WTC11 (cell line): ENCODE measurements around the gene TMEM9. TPM values are rescaled to one million over a fixed set of nuclear protein-coding genes. Genes with fewer than 3 reads are reported as not detected.

Source experiments
- ATAC-seq: fragments of 200-7000 bp; cut with Tn5 transposase; 2 replicates; pipeline ENCODE4 v1.10.0; 2021; ENCODE audit warnings: mild to moderate bottlenecking, moderate library complexity
- CTCF ChIA-PET: fragments of 300-600 bp; sonication (Branson Sonifier 250); formaldehyde crosslinking; loops from one replicate; lab custom pipeline; 2021; ENCODE audit warnings: antibody characterized with exemption; lab: Charles Lee
- POLR2A ChIA-PET: fragments of 350-600 bp; sonication (Branson Sonifier 250); formaldehyde crosslinking; loops from one replicate; lab custom pipeline; 2021; ENCODE audit warnings: antibody characterized with exemption; lab: Charles Lee
- DNase-seq: peaks from one replicate; pipeline ENCODE4 v3.0.0; 2021; ENCODE audit warnings: low spot score
- H3K27ac Mint-ChIP-seq: 2 replicates; pipeline ENCODE4 v1.8.0; 2021; ENCODE audit warnings: mixed read lengths
- H3K27me3 Mint-ChIP-seq: 2 replicates; pipeline ENCODE4 v1.8.0; 2021; ENCODE audit warnings: low read depth, mild to moderate bottlenecking, moderate library complexity, mixed read lengths
- H3K36me3 Mint-ChIP-seq: 2 replicates; pipeline ENCODE4 v1.8.0; 2021; ENCODE audit warnings: mixed read lengths
- H3K4me1 Mint-ChIP-seq: 2 replicates; pipeline ENCODE4 v1.8.0; 2022; ENCODE audit warnings: mixed read lengths
- H3K4me3 Mint-ChIP-seq: 2 replicates; pipeline ENCODE4 v1.8.0; 2021; ENCODE audit warnings: mild to moderate bottlenecking, moderate library complexity, mixed read lengths
- H3K9me3 Mint-ChIP-seq: 2 replicates; pipeline ENCODE4 v1.8.0; 2021; ENCODE audit warnings: mixed read lengths
- ATF6 ChIP-seq: sonication (generic); formaldehyde crosslinking; IDR thresholded peaks from 2 replicates; pipeline ENCODE4 v1.8.1; 2023; ENCODE audit warnings: mild to moderate bottlenecking, missing genetic modification reagents
- E2F1 ChIP-seq: sonication (generic); formaldehyde crosslinking; IDR thresholded peaks from 2 replicates; pipeline ENCODE4 v1.8.0; 2022; ENCODE audit warnings: mild to moderate bottlenecking, missing genetic modification reagents
- ERG ChIP-seq: fragments of 250-450 bp; sonication (Bioruptor Pico); IDR thresholded peaks from 2 replicates; pipeline ENCODE4 v1.8.0; 2021; ENCODE audit warnings: mild to moderate bottlenecking
- FOXJ3 ChIP-seq: sonication (generic); formaldehyde crosslinking; IDR thresholded peaks from 2 replicates; pipeline ENCODE4 v1.9.0; 2021; ENCODE audit warnings: missing genetic modification reagents, mild to moderate bottlenecking, borderline replicate concordance
- FOXP4 ChIP-seq: sonication (generic); formaldehyde crosslinking; IDR thresholded peaks from 2 replicates; pipeline ENCODE4 v1.8.0; 2022; ENCODE audit warnings: mild to moderate bottlenecking, missing genetic modification reagents
- GABPB1 ChIP-seq: sonication (generic); formaldehyde crosslinking; IDR thresholded peaks from 2 replicates; pipeline ENCODE4 v1.8.1; 2023; ENCODE audit warnings: mild to moderate bottlenecking, missing genetic modification reagents
- GRHL2 ChIP-seq: fragments of 250-450 bp; sonication (Bioruptor Pico); IDR thresholded peaks from 2 replicates; pipeline ENCODE4 v1.8.0; 2022; ENCODE audit warnings: mild to moderate bottlenecking, moderate library complexity; ENCODE audit not compliant: insufficient replicate concordance, severe bottlenecking
- HMGXB4 ChIP-seq: sonication (generic); formaldehyde crosslinking; IDR thresholded peaks from 2 replicates; pipeline ENCODE4 v1.8.1; 2023; ENCODE audit warnings: mild to moderate bottlenecking, moderate library complexity, missing genetic modification reagents
- KAT7 ChIP-seq: sonication (generic); formaldehyde crosslinking; IDR thresholded peaks from 2 replicates; pipeline ENCODE4 v1.8.1; 2023; ENCODE audit warnings: missing genetic modification reagents, mild to moderate bottlenecking, borderline replicate concordance
- MAX ChIP-seq: sonication (generic); formaldehyde crosslinking; IDR thresholded peaks from 2 replicates; pipeline ENCODE4 v1.8.0; 2022; ENCODE audit warnings: mild to moderate bottlenecking, missing genetic modification reagents
- MYBL2 ChIP-seq: sonication (generic); formaldehyde crosslinking; IDR thresholded peaks from 2 replicates; pipeline ENCODE4 v1.8.1; 2023; ENCODE audit warnings: mild to moderate bottlenecking, moderate library complexity, missing genetic modification reagents
- PRDM15 ChIP-seq: sonication (generic); formaldehyde crosslinking; IDR thresholded peaks from 2 replicates; pipeline ENCODE4 v1.8.0; 2022; ENCODE audit warnings: missing genetic modification reagents
- STAT6 ChIP-seq: sonication (generic); formaldehyde crosslinking; conservative IDR thresholded peaks from 2 replicates; pipeline ENCODE4 v1.8.1; 2023; ENCODE audit warnings: mild to moderate bottlenecking, low read depth, missing genetic modification reagents, moderate library complexity
- ZNF281 ChIP-seq: sonication (generic); formaldehyde crosslinking; IDR thresholded peaks from 2 replicates; pipeline ENCODE4 v1.8.0; 2023; ENCODE audit warnings: mild to moderate bottlenecking, missing genetic modification reagents
- ZNF416 ChIP-seq: fragments of 250-450 bp; sonication (Bioruptor Pico); IDR thresholded peaks from 2 replicates; pipeline ENCODE4 v1.9.0; 2021; ENCODE audit warnings: mild to moderate bottlenecking, inconsistent platforms
- ZNF423 ChIP-seq: fragments of 250-450 bp; sonication (Bioruptor Pico); IDR thresholded peaks from 2 replicates; pipeline ENCODE4 v2.1.2; 2022; ENCODE audit warnings: mild to moderate bottlenecking, moderate library complexity
- ZNF671 ChIP-seq: fragments of 250-450 bp; sonication (Bioruptor Pico); IDR thresholded peaks from 2 replicates; pipeline ENCODE4 v1.8.0; 2021; ENCODE audit warnings: mild to moderate bottlenecking
- total RNA-seq: library from RNA; stranded (reverse); gene quantifications from 3 replicates; pipeline ENCODE4 v1.2.3, GENCODE V29; 2021

The TMEM9 gene
- total RNA-seq, 1 experiment from 2014 or later: 97.5 TPM

- TF ChIP-seq ZNF281 (CRISPR knock-in tag): no peak
- no peak for TF ChIP-seq KAT7 (CRISPR knock-in tag)
- TF ChIP-seq HMGXB4 (CRISPR knock-in tag): no peak
- TF ChIP-seq FOXJ3 (CRISPR knock-in tag): no peak
- no peak for TF ChIP-seq ERG (CRISPR knock-in tag)
- TF ChIP-seq MYBL2 (CRISPR knock-in tag): no peak
Observed at GRCh38 chr1:201156819-201157218, 2.5 kb upstream of the TMEM9 start (continued).

GRCh38 chr1:201156346-201156745, 2.1 kb upstream of the TMEM9 start:
- TF ChIP-seq STAT6 (CRISPR knock-in tag) (no peak), ZNF416 (no peak), GABPB1 (CRISPR knock-in tag) (no peak), MAX (CRISPR knock-in tag) (no peak), PRDM15 (CRISPR knock-in tag) (no peak), ATF6 (CRISPR knock-in tag) (no peak), ZNF671 (CRISPR knock-in tag) (no peak), ZNF423 (CRISPR knock-in tag) (no peak), E2F1 (CRISPR knock-in tag) (no peak), GRHL2 (CRISPR knock-in tag) (no peak), FOXP4 (no peak)
- ATAC-seq: no peak
- H3K9me3 Mint-ChIP-seq: peaks cover 3% of the 10 kb centered on the region; the same call in 1 of the 2 replicates
- no peak overlapping the region for H3K27ac Mint-ChIP-seq
- no peak for DNase-seq
- ChIA-PET CTCF (interaction anchor here (1.0 to 1.2 kb wide), 2 partner anchors 220 to 279 kb away, joined by 3 read pairs; no protein-coding TSS in a partner anchor), POLR2A (no interaction called here)
- no peak overlapping the region for H3K4me3 Mint-ChIP-seq
- peaks cover 13% of the 10 kb centered on the region for H3K36me3 Mint-ChIP-seq
- H3K4me1 Mint-ChIP-seq: peaks cover 17% of the 10 kb centered on the region
- 0 out of 2 replicates have a peak, but pooled peaks cover 2% of the 10 kb centered on the region for H3K27me3 Mint-ChIP-seq
